ENCODE measurements around the gene NTM. TPM values are rescaled to one million over a fixed set of nuclear protein-coding genes. Genes with fewer than 3 reads are reported as not detected.

NTM gene
- total RNA-seq, 1 experiment from 2014 or later = not detected

DNA sequence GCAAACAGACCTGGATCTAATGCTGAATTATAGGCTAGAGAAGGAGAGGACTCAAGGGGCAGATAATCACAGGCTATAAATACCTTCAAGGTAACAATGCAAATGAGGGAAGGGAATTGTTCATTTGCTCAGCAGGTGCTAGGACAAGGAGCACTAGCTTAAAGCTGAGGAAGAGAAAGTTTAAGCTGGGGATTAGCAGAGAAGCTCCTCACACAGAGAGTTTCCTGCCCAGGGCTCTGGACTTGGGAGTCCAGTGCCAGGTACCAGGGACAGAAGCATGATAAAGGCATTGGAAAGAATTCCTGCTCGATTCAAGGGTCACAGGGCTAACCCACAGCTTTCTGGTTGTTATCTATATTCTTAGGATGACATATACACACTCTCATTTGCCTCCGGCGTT, 509.9 kb downstream of the NTM start:
- ATAC-seq = no peak
- H3K27ac ChIP-seq (ENCODE audit: low read depth, low read length) = no peak overlapping the region
- no peak overlapping the region for H3K4me2 ChIP-seq (ENCODE audit: low read length)
- no peaks in the 10 kb centered on the region for H3K36me3 ChIP-seq (ENCODE audit: control insufficient read depth in 1 of 2, insufficient read depth in 2 of 2, low read length in 2 of 2)
- no peak overlapping the region for H3K9ac ChIP-seq (ENCODE audit: low read length)
- H3K4me1 ChIP-seq (ENCODE audit: control insufficient read depth in 1 of 2, insufficient read depth in 2 of 2, low read length in 2 of 2) = no peaks in the 10 kb centered on the region
- H3K27me3 ChIP-seq (ENCODE audit: insufficient read depth, low read length) = no peaks in the 10 kb centered on the region
- no peak overlapping the region for H3K4me3 ChIP-seq (replicated peaks in 1 of 2; ENCODE audit: low read depth in 1 of 2, low read length in 2 of 2)
- H3K9me2 ChIP-seq (ENCODE audit: insufficient read depth) = no peaks in the 10 kb centered on the region
- no peak for DNase-seq (ENCODE audit: low read depth, low spot score)
- H4K20me1 ChIP-seq (ENCODE audit: insufficient read depth) = no peaks in the 10 kb centered on the region
- ChIA-PET POLR2A (no interaction called here), RAD21 (ENCODE audit: low non-redundant PET in 1 of 2, low total read pairs in 2 of 2, uncharacterized antibody in 2 of 2, unreplicated experiment in 2 of 2) (no interaction called here), CTCF (no interaction called here)
- no TSS peak for BruUV-seq (replicated peaks)
- no peak overlapping the region for H2AFZ ChIP-seq (ENCODE audit: low read depth, low read length, poor library complexity, severe bottlenecking)
- TF ChIP-seq EZH2 (IDR thresholded peaks at IDR 0.05) = no peak
- TF ChIP-seq JUND (IDR thresholded peaks at IDR 0.05) = no peak
- no peak for TF ChIP-seq CBX3 (IDR thresholded peaks at IDR 0.05; ENCODE audit: low read depth)
- peaks cover 0 to 18% of the 10 kb centered on the region in 2 experiments; a peak in 2 of 4 replicates for H3K9me3 ChIP-seq (ENCODE audit: control insufficient read depth in 1 of 2, insufficient read depth in 1 of 2, low read depth in 1 of 2, low read length in 2 of 2)
- H3K79me2 ChIP-seq (ENCODE audit: insufficient read depth, low read length) = no peaks in the 10 kb centered on the region
- intact Hi-C loops (cut with micrococcal nuclease) = no loop called here

- TF ChIP-seq POLR2A (IDR thresholded peaks at IDR 0.05; ENCODE audit: borderline replicate concordance, extremely low read depth, insufficient read depth, insufficient read length) (no peak), EGR1 (IDR thresholded peaks at IDR 0.05; ENCODE audit: low read depth) (no peak), CBX3 (IDR thresholded peaks at IDR 0.05; ENCODE audit: low read depth) (no peak), CTCF (IDR thresholded peaks at IDR 0.05 in 2 of 3, conservative IDR thresholded peaks at IDR 0.05 in 1 of 3; ENCODE audit: borderline replicate concordance in 1 of 3, insufficient read depth in 1 of 3, low read depth in 2 of 3, low read length in 2 of 3) (no peak), SIN3A (IDR thresholded peaks at IDR 0.05; ENCODE audit: low read depth) (no peak), ZNF274 (IDR thresholded peaks at IDR 0.05; ENCODE audit: low read depth, low read length) (no peak), EZH2phosphoT487 (IDR thresholded peaks at IDR 0.05; ENCODE audit: borderline replicate concordance) (no peak), RAD21 (IDR thresholded peaks at IDR 0.05; ENCODE audit: low read depth) (no peak)
- TF ChIP-seq, protein P1, sequence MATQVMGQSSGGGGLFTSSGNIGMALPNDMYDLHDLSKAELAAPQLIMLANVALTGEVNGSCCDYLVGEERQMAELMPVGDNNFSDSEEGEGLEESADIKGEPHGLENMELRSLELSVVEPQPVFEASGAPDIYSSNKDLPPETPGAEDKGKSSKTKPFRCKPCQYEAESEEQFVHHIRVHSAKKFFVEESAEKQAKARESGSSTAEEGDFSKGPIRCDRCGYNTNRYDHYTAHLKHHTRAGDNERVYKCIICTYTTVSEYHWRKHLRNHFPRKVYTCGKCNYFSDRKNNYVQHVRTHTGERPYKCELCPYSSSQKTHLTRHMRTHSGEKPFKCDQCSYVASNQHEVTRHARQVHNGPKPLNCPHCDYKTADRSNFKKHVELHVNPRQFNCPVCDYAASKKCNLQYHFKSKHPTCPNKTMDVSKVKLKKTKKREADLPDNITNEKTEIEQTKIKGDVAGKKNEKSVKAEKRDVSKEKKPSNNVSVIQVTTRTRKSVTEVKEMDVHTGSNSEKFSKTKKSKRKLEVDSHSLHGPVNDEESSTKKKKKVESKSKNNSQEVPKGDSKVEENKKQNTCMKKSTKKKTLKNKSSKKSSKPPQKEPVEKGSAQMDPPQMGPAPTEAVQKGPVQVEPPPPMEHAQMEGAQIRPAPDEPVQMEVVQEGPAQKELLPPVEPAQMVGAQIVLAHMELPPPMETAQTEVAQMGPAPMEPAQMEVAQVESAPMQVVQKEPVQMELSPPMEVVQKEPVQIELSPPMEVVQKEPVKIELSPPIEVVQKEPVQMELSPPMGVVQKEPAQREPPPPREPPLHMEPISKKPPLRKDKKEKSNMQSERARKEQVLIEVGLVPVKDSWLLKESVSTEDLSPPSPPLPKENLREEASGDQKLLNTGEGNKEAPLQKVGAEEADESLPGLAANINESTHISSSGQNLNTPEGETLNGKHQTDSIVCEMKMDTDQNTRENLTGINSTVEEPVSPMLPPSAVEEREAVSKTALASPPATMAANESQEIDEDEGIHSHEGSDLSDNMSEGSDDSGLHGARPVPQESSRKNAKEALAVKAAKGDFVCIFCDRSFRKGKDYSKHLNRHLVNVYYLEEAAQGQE (IDR thresholded peaks at IDR 0.05; ENCODE audit: low read depth) = no peak
- no peak overlapping the region for H3K27ac ChIP-seq (ENCODE audit: low read depth, low read length)
- H3K79me2 ChIP-seq (ENCODE audit: insufficient read depth, low read length) = no peaks in the 10 kb centered on the region
- ChIA-PET RAD21 (ENCODE audit: low non-redundant PET in 1 of 2, low total read pairs in 2 of 2, uncharacterized antibody in 2 of 2, unreplicated experiment in 2 of 2) (no interaction called here), CTCF (no interaction called here), POLR2A (no interaction called here)
- H3K9me2 ChIP-seq (ENCODE audit: insufficient read depth) = no peaks in the 10 kb centered on the region
- peaks cover 0 to 18% of the 10 kb centered on the region in 2 experiments; a peak in 2 of 4 replicates for H3K9me3 ChIP-seq (ENCODE audit: control insufficient read depth in 1 of 2, insufficient read depth in 1 of 2, low read depth in 1 of 2, low read length in 2 of 2)
- H3K4me2 ChIP-seq (ENCODE audit: low read length) = no peak overlapping the region
- no peak for DNase-seq (ENCODE audit: low read depth, low spot score)
- H3K9ac ChIP-seq (ENCODE audit: low read length) = no peak overlapping the region
- H3K4me1 ChIP-seq (ENCODE audit: control insufficient read depth in 1 of 2, insufficient read depth in 2 of 2, low read length in 2 of 2) = no peaks in the 10 kb centered on the region
- BruUV-seq (replicated peaks) = no TSS peak
- H4K20me1 ChIP-seq (ENCODE audit: insufficient read depth) = no peaks in the 10 kb centered on the region
- no peak overlapping the region for H3K4me3 ChIP-seq (replicated peaks in 1 of 2; ENCODE audit: low read depth in 1 of 2, low read length in 2 of 2)
- H2AFZ ChIP-seq (ENCODE audit: low read depth, low read length, poor library complexity, severe bottlenecking) = no peak overlapping the region
- H3K27me3 ChIP-seq (ENCODE audit: insufficient read depth, low read length) = no peaks in the 10 kb centered on the region
- H3K36me3 ChIP-seq (ENCODE audit: control insufficient read depth in 1 of 2, insufficient read depth in 2 of 2, low read length in 2 of 2) = no peaks in the 10 kb centered on the region
- ATAC-seq = no peak
- intact Hi-C loops (cut with micrococcal nuclease) = no loop called here
Measured at GRCh38 chr11:131880976-131881375, 510.6 kb downstream of the NTM start.

All from HCT116 (cell line).